Measurements from ENCODE around the gene TECR.
"Not testable (repeated sequence)": the region's sequence is repeated elsewhere in the genome, so short reads cannot be mapped to it uniquely, and the experiment has no call there.

The TECR gene

GRCh38 chr19:14561847-14562351 lies 32.5 kb downstream of the TECR start:
- DNase-seq (ENCODE audit: low read depth in 2 of 2), result no peak

DNA sequence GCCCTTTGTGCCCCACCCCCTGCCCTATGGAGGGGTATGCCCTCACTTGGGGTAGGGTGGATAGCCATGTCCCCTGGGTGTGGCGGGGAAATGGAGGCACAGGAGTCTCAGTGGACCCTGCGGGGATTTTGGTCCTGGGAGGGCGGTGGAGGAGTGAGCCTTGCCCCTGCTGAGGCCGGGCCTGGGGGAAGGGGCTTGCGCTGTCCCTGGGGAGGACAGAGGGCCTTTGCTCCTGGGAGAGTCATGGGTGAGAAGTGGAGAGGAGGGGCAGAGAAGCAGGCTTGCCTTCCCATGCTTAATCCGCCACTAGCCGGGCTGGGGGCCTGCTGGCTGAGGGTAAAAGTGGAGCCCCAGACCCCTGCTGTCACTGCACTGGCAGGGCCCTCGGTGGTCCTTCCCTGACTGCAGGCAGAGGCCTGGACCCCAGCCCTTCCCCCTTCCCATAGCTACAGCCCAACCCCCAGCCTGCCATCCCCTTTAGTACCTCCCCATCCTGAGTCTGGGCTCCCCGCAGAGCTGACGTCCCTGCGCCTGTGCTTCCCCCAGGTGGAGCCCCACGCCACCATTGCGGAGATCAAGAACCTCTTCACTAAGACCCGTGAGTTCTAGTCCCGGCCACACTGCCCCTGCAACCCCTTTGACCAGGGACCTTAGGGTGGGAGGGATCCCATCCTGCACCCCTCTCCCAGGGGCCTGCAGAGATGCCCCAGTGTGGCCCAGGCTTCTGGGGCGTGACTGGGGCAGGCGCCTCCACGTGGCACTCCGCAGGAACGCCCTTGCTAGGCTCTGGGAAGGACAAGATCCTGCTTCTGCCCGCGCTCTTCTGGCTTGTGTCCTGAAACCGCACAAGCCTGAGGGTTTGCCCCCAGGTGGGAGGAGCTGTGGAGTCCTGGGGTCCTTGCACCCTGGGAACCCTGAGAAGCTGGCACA lies 33.5 kb downstream of the TECR start:
- DNase-seq (ENCODE audit: low read depth in 2 of 2), result no peak

DNA sequence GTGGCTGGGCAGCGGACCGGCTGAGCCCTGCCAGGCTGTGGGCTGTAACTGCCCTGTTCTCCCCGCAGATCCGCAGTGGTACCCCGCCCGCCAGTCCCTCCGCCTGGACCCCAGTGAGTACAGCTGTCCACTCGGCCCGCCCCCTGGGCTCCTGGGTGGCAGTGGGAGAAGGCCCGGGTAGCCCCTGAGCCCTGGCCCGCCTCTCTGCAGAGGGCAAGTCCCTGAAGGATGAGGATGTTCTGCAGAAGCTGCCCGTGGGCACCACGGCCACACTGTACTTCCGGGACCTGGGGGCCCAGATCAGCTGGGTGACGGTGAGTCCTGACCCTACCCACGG lies 34.2 kb downstream of the TECR start:
- no peak for DNase-seq (ENCODE audit: low read depth in 2 of 2)

DNA sequence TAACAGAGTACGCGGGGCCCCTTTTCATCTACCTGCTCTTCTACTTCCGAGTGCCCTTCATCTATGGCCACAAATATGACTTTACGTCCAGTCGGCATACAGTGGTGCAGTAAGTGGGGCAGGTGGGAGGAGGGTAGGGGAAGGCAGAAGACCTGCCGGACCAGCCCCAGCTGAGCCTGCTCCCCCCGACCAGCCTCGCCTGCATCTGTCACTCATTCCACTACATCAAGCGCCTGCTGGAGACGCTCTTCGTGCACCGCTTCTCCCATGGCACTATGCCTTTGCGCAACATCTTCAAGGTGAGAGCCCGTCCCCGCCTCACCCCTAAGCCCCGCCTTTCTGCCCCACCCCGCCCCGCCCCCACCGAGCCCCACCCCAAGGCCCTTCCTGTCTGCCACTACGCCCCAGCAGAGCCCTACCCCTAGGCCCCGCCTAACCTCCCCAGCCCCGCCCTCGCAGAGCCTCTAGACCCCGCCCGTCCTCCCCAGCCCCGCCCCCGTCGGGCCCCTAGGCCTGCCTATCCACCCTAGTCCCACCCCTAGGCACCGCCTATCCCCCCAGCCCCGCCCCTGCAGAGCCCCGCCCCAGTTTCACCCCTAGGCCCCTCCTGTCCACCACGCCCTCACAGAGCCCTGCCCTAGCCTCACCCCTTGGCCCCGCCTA lies 34.7 kb downstream of the TECR start:
- peak; percentile 54 to 82 for DNase-seq (ENCODE audit: low read depth in 2 of 2)

- not testable (repeated sequence) for DNase-seq (ENCODE audit: low read depth in 2 of 2)
Measured at GRCh38 chr19:14564652-14565297, 35.4 kb downstream of the TECR start.

DNA sequence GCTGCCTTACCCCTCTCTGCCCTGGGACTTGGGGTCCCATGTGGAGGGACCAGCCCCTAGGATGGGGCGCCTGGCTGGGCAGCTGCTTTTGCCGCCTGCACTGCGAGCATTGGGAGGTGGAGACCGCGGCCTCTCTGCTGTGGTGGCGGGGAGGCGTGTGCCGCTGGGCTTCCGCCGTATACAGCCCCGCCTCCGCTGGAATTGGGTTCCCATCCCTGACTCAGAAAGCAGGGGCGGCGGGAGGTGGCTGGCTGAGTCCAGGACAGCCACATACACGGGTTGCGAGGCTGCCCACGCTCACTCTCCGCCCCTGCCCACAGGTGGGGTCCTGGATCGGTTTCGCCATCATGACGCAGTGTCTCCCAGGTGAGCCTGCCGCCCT lies 35.9 kb downstream of the TECR start:
- no peak for DNase-seq (ENCODE audit: low read depth in 2 of 2)

GRCh38 chr19:14565765-14566711 lies 36.6 kb downstream of the TECR start:
- DNase-seq (ENCODE audit: low read depth in 2 of 2), result no peak

GRCh38 chr19:14566712-14567077 lies 37.3 kb downstream of the TECR start:
- no peak for DNase-seq (ENCODE audit: low read depth in 2 of 2)

- no peak for DNase-seq (ENCODE audit: low read depth in 2 of 2)
Measured at GRCh38 chr19:14567079-14567478, 37.7 kb downstream of the TECR start.

GRCh38 chr19:14570864-14571527 lies 41.6 kb downstream of the TECR start:
- no peak for DNase-seq (ENCODE audit: low read depth in 2 of 2)

DNA sequence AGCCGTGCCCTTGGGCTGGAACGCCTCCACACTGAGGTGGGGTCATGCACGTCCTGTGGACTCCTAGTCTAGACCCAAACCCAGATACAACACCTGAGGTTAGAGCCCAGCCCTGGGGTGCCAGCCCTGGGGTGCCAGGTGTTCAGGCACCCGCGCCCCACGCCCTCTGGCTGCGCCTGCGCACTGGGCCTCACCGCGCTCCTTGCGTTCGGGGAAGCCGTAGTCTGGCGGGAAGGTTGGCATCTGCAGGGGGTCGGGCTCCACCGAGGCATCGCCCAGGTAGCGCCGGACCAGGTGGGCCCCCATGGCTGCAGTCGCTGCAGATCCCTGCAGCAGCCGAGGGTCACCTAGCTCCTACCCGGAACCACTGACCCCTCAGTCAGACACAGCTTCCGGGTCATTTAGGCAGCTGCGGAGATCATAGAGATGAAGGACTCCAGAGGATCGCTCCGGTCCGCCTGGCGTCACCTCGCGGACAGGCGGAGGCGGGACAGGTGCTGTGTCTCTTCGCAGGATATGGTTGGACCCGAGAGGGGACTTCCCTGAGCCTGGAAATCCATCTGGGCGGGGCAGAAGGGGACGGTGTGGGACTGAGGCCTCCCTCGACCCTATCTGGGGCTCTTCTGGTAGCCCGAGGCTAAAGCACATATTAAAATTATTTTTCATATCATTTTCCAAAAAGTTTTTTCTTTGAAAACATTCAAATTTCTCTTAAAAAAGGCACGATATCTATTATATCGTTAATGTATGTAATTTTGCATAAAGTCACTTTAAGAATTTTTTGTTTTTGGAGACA lies 42.5 kb downstream of the TECR start, which contains the start of gene NDUFB7:
NDUFB7 (minus strand) TSS at position 372 of the 796 bp plus-strand sequence; CDS start at position 306, 66 bp downstream.
- peak; percentile 78 to 88 for DNase-seq (ENCODE audit: low read depth in 2 of 2)

- DNase-seq (ENCODE audit: low read depth in 2 of 2), result no peak
Measured at GRCh38 chr19:14575428-14575980, 46.1 kb downstream of the TECR start.

DNA sequence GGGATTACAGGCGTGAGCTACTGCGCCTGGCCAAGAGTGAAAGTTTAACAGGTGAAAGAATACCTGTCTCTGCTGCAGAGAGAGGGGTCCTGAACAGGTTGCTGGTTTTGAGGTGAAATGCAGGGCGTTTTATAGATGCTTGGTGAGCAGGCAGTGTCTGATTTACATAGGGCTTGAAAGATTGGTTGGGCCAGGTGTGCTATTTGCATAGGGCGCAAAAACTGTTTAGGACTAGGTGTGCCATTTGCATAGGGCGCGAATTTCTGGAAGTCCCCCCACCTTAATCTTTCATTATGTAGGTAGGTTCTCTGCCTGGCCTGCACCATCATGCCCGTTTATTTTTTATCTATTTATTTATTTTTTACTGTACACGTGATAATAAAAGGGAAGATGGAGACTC lies 47.0 kb downstream of the TECR start:
- no peak for DNase-seq (ENCODE audit: low read depth in 2 of 2)

DNA sequence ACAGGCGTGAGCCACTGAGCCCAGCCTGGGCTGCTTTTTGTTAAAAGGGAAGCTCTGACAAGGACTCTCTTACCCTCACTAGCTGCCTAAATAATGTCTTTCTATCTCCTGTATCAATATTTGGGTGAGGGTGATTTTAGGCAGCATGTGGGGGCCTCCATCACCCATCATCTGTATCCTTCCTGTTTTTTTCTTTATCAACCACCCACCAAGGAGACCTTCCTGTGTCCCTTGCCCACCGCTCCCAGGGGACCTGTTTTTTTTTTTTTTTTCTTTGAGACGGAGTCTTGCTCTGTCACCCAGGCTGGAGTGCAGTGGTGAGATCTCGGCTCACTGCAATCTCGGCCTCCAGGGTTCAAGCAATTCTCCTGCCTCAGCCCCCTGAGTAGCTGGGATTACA lies 47.9 kb downstream of the TECR start:
- no peak for DNase-seq (ENCODE audit: low read depth in 2 of 2)

- no peak for DNase-seq (ENCODE audit: low read depth in 2 of 2)
Measured at GRCh38 chr19:14577885-14578427, 48.6 kb downstream of the TECR start.

DNA sequence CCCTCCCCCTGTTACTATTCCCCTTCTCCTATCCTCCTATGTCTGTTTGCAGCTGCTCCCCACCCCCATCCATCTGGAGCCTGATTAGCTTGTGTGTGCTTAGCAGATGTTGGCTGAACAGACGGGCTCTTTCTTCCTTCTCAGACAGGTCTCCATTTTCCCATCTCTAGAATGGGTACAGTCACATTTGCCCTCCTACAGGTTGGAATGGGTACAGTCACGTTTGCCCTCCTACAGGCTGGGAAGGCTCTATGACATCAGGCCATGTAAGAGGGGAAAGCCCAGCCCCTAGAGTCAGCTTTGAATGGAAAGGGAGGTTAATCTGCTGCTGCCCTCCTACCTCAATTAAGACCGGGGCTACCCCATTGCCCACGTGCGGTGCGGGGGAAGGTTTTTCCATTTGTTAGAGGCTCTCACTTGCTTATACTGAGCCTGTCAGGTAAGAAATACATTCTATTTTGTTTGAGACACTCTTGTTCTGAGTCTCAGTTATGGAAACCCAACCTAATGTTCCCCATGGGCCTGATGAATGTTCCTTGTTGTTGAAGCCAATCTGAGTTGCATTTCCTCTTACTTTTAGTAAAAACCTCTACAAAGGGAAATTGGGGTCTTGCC lies 51.3 kb downstream of the TECR start:
- DNase-seq (ENCODE audit: low read depth in 2 of 2), result peak; percentile 31 to 73

- no peak for DNase-seq (ENCODE audit: low read depth in 2 of 2)
Measured at GRCh38 chr19:14582894-14583340, 53.5 kb downstream of the TECR start, which contains the start of gene CLEC17A. Gene CLEC17A (plus strand): TSS chr19:14583084. CDS start chr19:14583161, 77 bp downstream.

DNA sequence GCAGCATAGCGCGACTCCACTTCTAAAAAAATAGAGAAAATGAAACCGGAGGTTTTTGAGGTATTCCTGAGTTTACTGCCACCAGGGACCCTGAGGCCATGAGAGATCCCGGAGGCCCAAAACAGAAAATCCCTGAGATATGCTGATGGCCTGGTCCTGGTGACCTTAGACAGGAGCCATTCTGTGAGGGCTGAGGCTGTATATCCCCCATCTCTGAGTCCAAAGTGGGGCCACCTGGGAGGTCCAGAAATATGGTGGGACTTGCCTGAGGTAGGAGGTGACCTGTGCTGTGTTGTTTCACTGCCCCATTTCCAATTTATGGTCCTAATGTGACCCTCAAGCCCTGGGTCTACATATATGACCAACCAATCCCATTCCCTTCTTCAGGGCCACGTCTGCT lies 55.0 kb downstream of the TECR start:
- not testable (repeated sequence) for DNase-seq (ENCODE audit: low read depth in 2 of 2)

GRCh38 chr19:14585187-14585586 lies 55.8 kb downstream of the TECR start:
- peak; percentile 23 to 56 for DNase-seq (ENCODE audit: low read depth in 2 of 2)

All from stimulated activated CD4-positive, alpha-beta T cell treated with anti-CD3 and anti-CD28 coated beads, Interleukin-4, amount 100 ng/mL, for 48 hours (primary cell).